HCT116 (cell line): ENCODE results near the gene TFB1M. TPM values are rescaled to one million over a fixed set of nuclear protein-coding genes. Genes with fewer than 3 reads are reported as not detected.

Experiments used
- ATAC-seq: fragments of 200-7000 bp; cut with Tn5 transposase; 2 replicates; pipeline ENCODE4 v1.9.1; 2020; ENCODE audit warnings: mild to moderate bottlenecking, moderate library complexity
- BruUV-seq: library from RNA; stranded (reverse); fragments of 400-500 nt; replicated peaks from 2 replicates; lab custom pipeline; 2021; lab: Mats Ljungman, UMichigan
- CTCF ChIA-PET: fragments of 300-600 bp; sonication (Branson Sonifier 250); formaldehyde crosslinking; loops from one replicate; lab custom pipeline; 2021; ENCODE audit warnings: antibody characterized with exemption; lab: Charles Lee
- POLR2A ChIA-PET: fragments of 300-600, 350-600 bp; sonication (Branson Sonifier 250); formaldehyde crosslinking; loops from one replicate; lab custom pipeline; 2021; ENCODE audit warnings: antibody characterized with exemption; lab: Charles Lee
- RAD21 ChIA-PET, 2 experiments: fragments of 300-600 bp; sonication (Branson Sonifier 250); formaldehyde crosslinking; loops; one replicate each; lab custom pipeline; 2023; ENCODE audit warnings: low total read pairs in 2 of 2; ENCODE audit not compliant: uncharacterized antibody in 2 of 2, unreplicated experiment in 2 of 2, low non-redundant PET in 1 of 2; lab: Charles Lee
- DNase-seq: peaks from one replicate; pipeline ENCODE4 v3.0.0-alpha.2; 2010; ENCODE audit warnings: low read depth, low spot score
- H2AFZ ChIP-seq: fragments of 200-600 bp; shearing (Covaris generic), sonication (generic); 2 replicates; pipeline ENCODE4 v1.6.1; 2017; ENCODE audit warnings: low read depth, mixed run types, mixed read lengths, antibody characterized with exemption, low read length; ENCODE audit not compliant: poor library complexity, severe bottlenecking
- H3K27ac ChIP-seq: 2 replicates; pipeline ENCODE4 v1.5.1; 2012; ENCODE audit warnings: low read depth, low read length
- H3K27me3 ChIP-seq: fragments of 200-600 bp; sonication (generic); 2 replicates; pipeline ENCODE4 v1.6.1; 2016; ENCODE audit warnings: mixed run types, low read length, mixed read lengths; ENCODE audit not compliant: insufficient read depth
- H3K36me3 ChIP-seq, 2 experiments: fragments of 200-500 bp in 1 of 2; fragments of 200-600 bp in 1 of 2; sonication (Bioruptor generic) in 1 of 2; sonication (generic) in 1 of 2; 2 replicates each; pipeline versions ENCODE4 v1.5.1 to v1.6.1; 2014 to 2016; ENCODE audit warnings: low read length in 2 of 2, inconsistent platforms in 1 of 2, mixed read lengths in 1 of 2, mixed run types in 1 of 2; ENCODE audit not compliant: insufficient read depth in 2 of 2, control insufficient read depth in 1 of 2
- H3K4me1 ChIP-seq, 2 experiments: fragments of 200-600 bp in 1 of 2; sonication (generic) in 1 of 2; 2 replicates each; pipeline versions ENCODE4 v1.5.1 to v1.6.1; 2012 to 2017; ENCODE audit warnings: low read length in 2 of 2, inconsistent platforms in 1 of 2, mild to moderate bottlenecking in 1 of 2, mixed read lengths in 1 of 2, mixed run types in 1 of 2, moderate library complexity in 1 of 2; ENCODE audit not compliant: insufficient read depth in 2 of 2, control insufficient read depth in 1 of 2
- H3K4me2 ChIP-seq: fragments of 200-600 bp; sonication (generic); 2 replicates; pipeline ENCODE4 v1.6.1; 2017; ENCODE audit warnings: mixed run types, low read length, mixed read lengths
- H3K4me3 ChIP-seq, 2 experiments: fragments of 200-600 bp in 1 of 2; sonication (generic) in 1 of 2; replicated peaks in 1 of 2; 2 replicates each; pipeline ENCODE4 v1.5.1; 2011 to 2016; ENCODE audit warnings: low read length in 2 of 2, control low read depth in 1 of 2, low read depth in 1 of 2, mild to moderate bottlenecking in 1 of 2, mixed read lengths in 1 of 2, mixed run types in 1 of 2
- H3K79me2 ChIP-seq: fragments of 200-600 bp; sonication (generic); 2 replicates; pipeline ENCODE4 v1.6.1; 2017; ENCODE audit warnings: mild to moderate bottlenecking, mixed run types, low read length, moderate library complexity, mixed read lengths; ENCODE audit not compliant: insufficient read depth
- H3K9ac ChIP-seq: fragments of 200-600 bp; sonication (generic); 2 replicates; pipeline ENCODE4 v1.6.1; 2016; ENCODE audit warnings: low read length, mixed read lengths
- H3K9me2 ChIP-seq: fragments of 200-600 bp; sonication (generic), shearing (Covaris generic); 2 replicates; pipeline ENCODE4 v1.6.1; 2017; ENCODE audit warnings: mixed run types, mild to moderate bottlenecking, moderate library complexity; ENCODE audit not compliant: insufficient read depth
- H3K9me3 ChIP-seq, 2 experiments: fragments of 200-500 bp in 1 of 2; fragments of 200-600 bp in 1 of 2; sonication (Bioruptor generic) in 1 of 2; sonication (generic) in 1 of 2; 2 replicates each; pipeline ENCODE4 v1.6.1; 2014 to 2017; ENCODE audit warnings: low read length in 2 of 2, mixed read lengths in 2 of 2, inconsistent platforms in 1 of 2, low read depth in 1 of 2, mild to moderate bottlenecking in 1 of 2, mixed run types in 1 of 2, moderate library complexity in 1 of 2; ENCODE audit not compliant: control insufficient read depth in 1 of 2, insufficient read depth in 1 of 2
- H4K20me1 ChIP-seq: fragments of 200-600 bp; sonication (generic), shearing (Covaris generic); 2 replicates; pipeline ENCODE4 v1.6.1; 2017; ENCODE audit warnings: mixed run types, mild to moderate bottlenecking, moderate library complexity; ENCODE audit not compliant: insufficient read depth
- CBX3 ChIP-seq: IDR thresholded peaks from 2 replicates; pipeline ENCODE4 v1.6.1; 2012; ENCODE audit warnings: low read depth
- JUND ChIP-seq: IDR thresholded peaks from 2 replicates; pipeline ENCODE4 v1.6.1; 2012
- MAX ChIP-seq: IDR thresholded peaks from 2 replicates; pipeline ENCODE4 v1.6.1; 2012
- POLR2AphosphoS5 ChIP-seq: IDR thresholded peaks from 2 replicates; pipeline ENCODE4 v1.6.1; 2011; ENCODE audit warnings: mild to moderate bottlenecking, low read depth, low read length, moderate library complexity
- RAD21 ChIP-seq: IDR thresholded peaks from 2 replicates; pipeline ENCODE4 v1.6.1; 2012; ENCODE audit warnings: low read depth, mild to moderate bottlenecking
- SP1 ChIP-seq: IDR thresholded peaks from 2 replicates; pipeline ENCODE4 v1.6.1; 2012; ENCODE audit warnings: low read depth
- intact Hi-C: fragments of 100-400 bp; cut with micrococcal nuclease; formaldehyde crosslinking; loops from 2 replicates; pipeline ENCODE4 v1.10.0; 2022
- total RNA-seq: library from RNA; stranded (reverse); gene quantifications from one replicate; pipeline ENCODE4 v1.2.1, GENCODE V29; 2021; ENCODE audit not compliant: unreplicated experiment

TFB1M gene
- total RNA-seq, 1 experiment from 2014 or later: 43.8 TPM

- H3K4me1 ChIP-seq: peaks cover 0 to 7% of the 10 kb centered on the region in 2 experiments; a peak in 2 of 4 replicates
- no peak overlapping the region for H3K4me3 ChIP-seq
- no peak for DNase-seq
- no peaks in the 10 kb centered on the region for H3K79me2 ChIP-seq
- ATAC-seq: peak; percentile 34; the same call in 1 of the 2 replicates
- ChIA-PET POLR2A (no interaction called here), CTCF (no interaction called here), RAD21 (no interaction called here)
- TF ChIP-seq SP1: no peak
- no peaks in the 10 kb centered on the region for H4K20me1 ChIP-seq
- intact Hi-C loops: no loop called here
- no peaks in the 10 kb centered on the region for H3K36me3 ChIP-seq
- H3K4me2 ChIP-seq: peak overlapping the region; percentile 21; the same call in 1 of the 2 replicates
- H3K27me3 ChIP-seq: no peaks in the 10 kb centered on the region
- no peaks in the 10 kb centered on the region for H3K9me2 ChIP-seq
- BruUV-seq: no TSS peak
- no peak overlapping the region for H3K27ac ChIP-seq
- no peak overlapping the region for H3K9ac ChIP-seq
- no peaks in the 10 kb centered on the region for H3K9me3 ChIP-seq
- H2AFZ ChIP-seq: no peak overlapping the region
Measured at GRCh38 chr6:155216312-155217046, 97.8 kb downstream of the TFB1M start.

- ChIA-PET RAD21 (no interaction called here), CTCF (no interaction called here)
- H3K4me1 ChIP-seq: peaks cover 0 to 7% of the 10 kb centered on the region in 2 experiments; a peak in 2 of 4 replicates
- DNase-seq: no peak
- ATAC-seq: peak; percentile 62
- H3K9me2 ChIP-seq: no peaks in the 10 kb centered on the region
- H2AFZ ChIP-seq: no peak overlapping the region
- no TSS peak for BruUV-seq
- no peaks in the 10 kb centered on the region for H3K36me3 ChIP-seq
- H3K9me3 ChIP-seq: no peaks in the 10 kb centered on the region
- H3K27me3 ChIP-seq: no peaks in the 10 kb centered on the region
- no peaks in the 10 kb centered on the region for H4K20me1 ChIP-seq
- no peaks in the 10 kb centered on the region for H3K79me2 ChIP-seq
- TF ChIP-seq JUND (0 out of 2 replicates have a peak, but pooled peaks have one; percentile 23), MAX (no peak), CBX3 (no peak), RAD21 (no peak), POLR2AphosphoS5 (no peak)
- TF ChIP-seq, all 23 proteins: peak for 1
- Histone ChIP-seq H3K4me3 (no peak overlapping the region), H3K9ac (no peak overlapping the region), H3K4me2 (peak overlapping the region; percentile 21; the same call in 1 of the 2 replicates), H3K27ac (no peak overlapping the region)
- POLR2A ChIA-PET: no interaction called here
- intact Hi-C loops: no loop called here
Measured at GRCh38 chr6:155215906-155216305, 98.4 kb downstream of the TFB1M start.
